Measurements from ENCODE around the gene WDR13. TPM values are rescaled to one million over a fixed set of nuclear protein-coding genes. Genes with fewer than 3 reads are reported as not detected.
"Not testable (repeated sequence)": the region's sequence is repeated elsewhere in the genome, so short reads cannot be mapped to it uniquely, and the experiment has no call there.

The WDR13 gene
- total and polyA plus RNA-seq, 4 donors, result 48.0 to 137 (median 131) TPM

- Histone ChIP-seq H3K4me3 (ENCODE audit: low read depth, low read length) (no peak overlapping the region), H3K9me3 (ENCODE audit: control insufficient read depth, insufficient read depth, low read length) (no peaks in the 10 kb centered on the region), H3K27ac (ENCODE audit: low read depth, low read length) (no peak overlapping the region), H3K36me3 (ENCODE audit: control insufficient read depth, insufficient read depth, low read length) (no peaks in the 10 kb centered on the region), H3K4me1 (ENCODE audit: control insufficient read depth, insufficient read depth, low read length) (peaks cover 3% of the 10 kb centered on the region), H3K27me3 (ENCODE audit: control insufficient read depth, insufficient read depth, low read length) (no peaks in the 10 kb centered on the region)
- peak in 5 of 6 donors; percentile 15 to 86 (median 36) for DNase-seq (ENCODE audit: low read depth in 4 of 6, low spot score in 6 of 6)
- 27% methylated on average over 3 of the region's 6 CpGs for WGBS (ENCODE audit: insufficient coverage)
Measured at GRCh38 chrX:48648336-48648751, 51.1 kb downstream of the WDR13 start.

GRCh38 chrX:48649102-48649501 is 51.8 kb downstream of the WDR13 start:
- Histone ChIP-seq H3K4me3 (ENCODE audit: low read depth, low read length) (no peak overlapping the region), H3K36me3 (ENCODE audit: control insufficient read depth, insufficient read depth, low read length) (no peaks in the 10 kb centered on the region), H3K9me3 (ENCODE audit: control insufficient read depth, insufficient read depth, low read length) (no peaks in the 10 kb centered on the region), H3K4me1 (ENCODE audit: control insufficient read depth, insufficient read depth, low read length) (peaks cover 3% of the 10 kb centered on the region), H3K27me3 (ENCODE audit: control insufficient read depth, insufficient read depth, low read length) (no peaks in the 10 kb centered on the region), H3K27ac (ENCODE audit: low read depth, low read length) (no peak overlapping the region)
- DNase-seq (ENCODE audit: low read depth in 4 of 6, low spot score in 6 of 6), result no peak
- no CpG with 5 or more reads among the region's 3 CpGs for WGBS (ENCODE audit: insufficient coverage)

DNA sequence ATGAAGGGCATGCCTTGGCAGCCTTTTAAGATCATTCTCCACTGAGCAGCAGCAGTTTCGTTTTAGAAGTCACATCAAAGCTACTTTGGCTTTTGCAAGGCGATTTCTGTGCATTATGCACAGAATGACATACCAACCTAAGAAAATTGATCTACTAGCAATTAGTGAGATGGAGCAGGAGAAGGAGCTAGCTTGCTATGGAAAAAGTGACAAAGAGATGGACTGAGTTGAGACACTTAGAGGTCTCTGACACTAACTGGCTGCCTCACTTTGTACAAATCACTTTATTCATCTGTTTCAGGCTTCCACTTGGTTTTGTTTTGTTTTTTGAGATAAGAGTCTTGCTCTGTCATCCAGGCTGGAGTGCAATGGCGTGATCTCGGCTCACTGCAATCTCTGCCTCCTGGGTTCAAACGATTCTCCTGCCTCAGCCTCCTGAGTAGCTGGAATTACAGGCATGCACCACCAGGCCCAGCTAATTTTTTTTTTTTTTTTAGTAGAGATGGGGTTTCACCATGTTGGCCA is 54.8 kb downstream of the WDR13 start:
- DNase-seq (ENCODE audit: low read depth in 4 of 6, low spot score in 6 of 6); H3K4me3 ChIP-seq (ENCODE audit: low read depth, low read length); H3K4me1 ChIP-seq (ENCODE audit: control insufficient read depth, insufficient read depth, low read length); H3K9me3 ChIP-seq (ENCODE audit: control insufficient read depth, insufficient read depth, low read length); H3K36me3 ChIP-seq (ENCODE audit: control insufficient read depth, insufficient read depth, low read length); H3K27ac ChIP-seq (ENCODE audit: low read depth, low read length); H3K27me3 ChIP-seq (ENCODE audit: control insufficient read depth, insufficient read depth, low read length): not testable (repeated sequence)
- WGBS (ENCODE audit: insufficient coverage), result 68% methylated on average over 4 of the region's 5 CpGs

DNA sequence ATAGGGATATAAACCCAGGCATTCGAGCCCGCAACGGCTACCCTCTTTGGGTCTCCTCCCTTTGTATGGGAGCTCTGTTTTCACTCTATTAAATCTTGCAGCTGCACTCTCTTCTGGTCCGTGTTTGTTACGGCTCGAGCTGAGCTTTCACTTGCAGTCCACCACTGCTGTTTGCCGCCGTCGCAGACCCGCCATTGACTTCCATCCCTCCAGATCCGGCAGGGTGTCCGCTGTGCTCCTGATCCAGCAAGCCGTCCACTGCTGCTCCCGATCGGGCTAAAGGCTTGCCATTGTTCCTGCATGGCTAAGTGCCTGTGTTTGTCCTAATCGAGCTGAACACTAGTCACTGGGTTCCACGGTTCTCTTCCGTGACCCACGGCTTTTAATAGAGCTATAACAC is 57.5 kb downstream of the WDR13 start:
- not testable (repeated sequence) for H3K4me1 ChIP-seq (ENCODE audit: control insufficient read depth, insufficient read depth, low read length); H3K27ac ChIP-seq (ENCODE audit: low read depth, low read length); DNase-seq (ENCODE audit: low read depth in 4 of 6, low spot score in 6 of 6); H3K9me3 ChIP-seq (ENCODE audit: control insufficient read depth, insufficient read depth, low read length); H3K27me3 ChIP-seq (ENCODE audit: control insufficient read depth, insufficient read depth, low read length); H3K36me3 ChIP-seq (ENCODE audit: control insufficient read depth, insufficient read depth, low read length); H3K4me3 ChIP-seq (ENCODE audit: low read depth, low read length)
- 47% methylated on average over 19 of the region's 19 CpGs for WGBS (ENCODE audit: insufficient coverage)

Small RNA genes within 50 kb of the gene (small RNA-seq; reads per million reads assigned to genes)
- gene MRPL32P1 (ENCODE audit: low replicate concordance), result not detected

Other genes with a start within 250 kb of the WDR13 start
- gene SSX3, start 240.8 kb upstream of the WDR13 start, total RNA-seq, result not detected
- not detected for gene SSX3, start 240.8 kb upstream of the WDR13 start, polyA plus RNA-seq (ENCODE audit: insufficient read length in 2 of 2)
- gene SSX4, start 214.0 kb upstream of the WDR13 start, total RNA-seq, result not detected
- not detected for gene SSX4, start 214.0 kb upstream of the WDR13 start, polyA plus RNA-seq (ENCODE audit: insufficient read length in 2 of 2)
- gene SSX4B, start 185.5 kb upstream of the WDR13 start, total RNA-seq, result not detected
- gene SSX4B, start 185.5 kb upstream of the WDR13 start, polyA plus RNA-seq (ENCODE audit: insufficient read length in 2 of 2), result not detected
- gene SLC38A5, start 127.2 kb upstream of the WDR13 start, total RNA-seq, result 10 to 100 TPM; 16.4 to 42.5 TPM
- 10 to 100 TPM; 65.0 to 65.9 TPM for gene SLC38A5, start 127.2 kb upstream of the WDR13 start, polyA plus RNA-seq (ENCODE audit: insufficient read length in 2 of 2)
- gene FTSJ1, start 121.3 kb upstream of the WDR13 start, total RNA-seq, result 10 to 100 TPM; 25.7 to 47.9 TPM
- 10 to 100 TPM; 47.2 to 63.1 TPM for gene FTSJ1, start 121.3 kb upstream of the WDR13 start, polyA plus RNA-seq (ENCODE audit: insufficient read length in 2 of 2)
- gene PORCN, start 88.5 kb upstream of the WDR13 start, total RNA-seq, result 10 to 100 TPM; 11.2 to 12.6 TPM
- gene PORCN, start 88.5 kb upstream of the WDR13 start, polyA plus RNA-seq (ENCODE audit: insufficient read length in 2 of 2), result 10 to 100 TPM; 25.7 to 26.7 TPM
- 10 to 100 TPM; 32.5 to 59.1 TPM for gene EBP, start 75.7 kb upstream of the WDR13 start, total RNA-seq
- gene EBP, start 75.7 kb upstream of the WDR13 start, polyA plus RNA-seq (ENCODE audit: insufficient read length in 2 of 2), result 10 to 100 TPM; 61.6 to 62.9 TPM
- 1 to 10 TPM; 6.8 to 8.3 TPM for gene TBC1D25, start 57.8 kb upstream of the WDR13 start, total RNA-seq
- 10 to 100 TPM; 20.3 to 23.3 TPM for gene TBC1D25, start 57.8 kb upstream of the WDR13 start, polyA plus RNA-seq (ENCODE audit: insufficient read length in 2 of 2)
- gene RBM3, start 23.0 kb upstream of the WDR13 start, total RNA-seq, result 100 to 1,000 TPM; 116 to 158 TPM
- gene RBM3, start 23.0 kb upstream of the WDR13 start, polyA plus RNA-seq (ENCODE audit: insufficient read length in 2 of 2), result 100 to 1,000 TPM; 216 to 254 TPM
- gene WAS, start 86.3 kb downstream of the WDR13 start, total RNA-seq, result 1 to 10 TPM; 3.1 to 4.3 TPM
- gene WAS, start 86.3 kb downstream of the WDR13 start, polyA plus RNA-seq (ENCODE audit: insufficient read length in 2 of 2), result 1 to 10 TPM; 6.2 to 7.1 TPM
- 1 to 10 TPM; 3.0 to 4.8 TPM for gene SUV39H1, start 99.2 kb downstream of the WDR13 start, total RNA-seq
- 1 to 10 TPM; 6.9 to 8.2 TPM for gene SUV39H1, start 99.2 kb downstream of the WDR13 start, polyA plus RNA-seq (ENCODE audit: insufficient read length in 2 of 2)
- gene GLOD5, start 164.3 kb downstream of the WDR13 start, total RNA-seq, result not detected
- gene GLOD5, start 164.3 kb downstream of the WDR13 start, polyA plus RNA-seq (ENCODE audit: insufficient read length in 2 of 2), result not detected
- gene GATA1, start 189.1 kb downstream of the WDR13 start, total RNA-seq, result under 1 TPM; 0.39 to 0.59 TPM
- under 1 TPM; 0.22 to 0.45 TPM for gene GATA1, start 189.1 kb downstream of the WDR13 start, polyA plus RNA-seq (ENCODE audit: insufficient read length in 2 of 2)
- 100 to 1,000 TPM in 1 of 2 donors, 10 to 100 TPM in 1; 63.9 to 139 TPM for gene HDAC6, start 204.6 kb downstream of the WDR13 start, total RNA-seq
- 100 to 1,000 TPM; 150 to 194 TPM for gene HDAC6, start 204.6 kb downstream of the WDR13 start, polyA plus RNA-seq (ENCODE audit: insufficient read length in 2 of 2)
- under 1 TPM in 1 of 2 donors, not detected in 1; 0.22 TPM for gene ERAS, start 229.0 kb downstream of the WDR13 start, total RNA-seq
- gene ERAS, start 229.0 kb downstream of the WDR13 start, polyA plus RNA-seq (ENCODE audit: insufficient read length in 2 of 2), result under 1 TPM; 0.73 to 0.78 TPM
- gene PCSK1N, start 238.1 kb downstream of the WDR13 start, total RNA-seq, result 10 to 100 TPM; 61.4 to 91.4 TPM
- 100 to 1,000 TPM; 481 to 566 TPM for gene PCSK1N, start 238.1 kb downstream of the WDR13 start, polyA plus RNA-seq (ENCODE audit: insufficient read length in 2 of 2)